ENCODE results near the gene PIF1.

The PIF1 gene

GRCh38 chr15:64825431-64826294 lies at the start of gene PIF1:
Gene PIF1, minus strand, starts transcription at chr15:64825647. Its CDS starts 1,312 bp downstream, at chr15:64824335.
- peak; percentile 93 for DNase-seq (ENCODE audit: low spot score)

GRCh38 chr15:64870353-64870752 lies 44.9 kb upstream of the PIF1 start:
- DNase-seq (ENCODE audit: low spot score): no peak

GRCh38 chr15:64869501-64869900 lies 44.1 kb upstream of the PIF1 start:
- DNase-seq (ENCODE audit: low spot score): no peak

GRCh38 chr15:64865998-64866520 lies 40.6 kb upstream of the PIF1 start:
- DNase-seq (ENCODE audit: low spot score): no peak

- no peak for DNase-seq (ENCODE audit: low spot score)
These were observed 39.9 kb upstream of the PIF1 start for GRCh38 chr15:64865126-64865997.

GRCh38 chr15:64864068-64864467 lies 38.6 kb upstream of the PIF1 start:
- DNase-seq (ENCODE audit: low spot score): no peak

- DNase-seq (ENCODE audit: low spot score): no peak
These were observed 37.0 kb upstream of the PIF1 start for GRCh38 chr15:64862408-64862807.

GRCh38 chr15:64861960-64862359 lies 36.5 kb upstream of the PIF1 start:
- DNase-seq (ENCODE audit: low spot score): no peak

- no peak for DNase-seq (ENCODE audit: low spot score)
These were observed 35.9 kb upstream of the PIF1 start for GRCh38 chr15:64861331-64861730.

GRCh38 chr15:64859226-64859625 lies 33.8 kb upstream of the PIF1 start:
- no peak for DNase-seq (ENCODE audit: low spot score)

- no peak for DNase-seq (ENCODE audit: low spot score)
These were observed 32.7 kb upstream of the PIF1 start for GRCh38 chr15:64858021-64858575.

GRCh38 chr15:64857421-64857820 lies 32.0 kb upstream of the PIF1 start:
- DNase-seq (ENCODE audit: low spot score): no peak

- DNase-seq (ENCODE audit: low spot score): no peak
These were observed 31.1 kb upstream of the PIF1 start for GRCh38 chr15:64856429-64857145.

GRCh38 chr15:64855205-64855975 lies 29.9 kb upstream of the PIF1 start:
- no peak for DNase-seq (ENCODE audit: low spot score)

GRCh38 chr15:64854526-64854925 lies 29.1 kb upstream of the PIF1 start:
- no peak for DNase-seq (ENCODE audit: low spot score)

- no peak for DNase-seq (ENCODE audit: low spot score)
These were observed 28.6 kb upstream of the PIF1 start for GRCh38 chr15:64854041-64854440.

GRCh38 chr15:64851503-64851840 lies 26.0 kb upstream of the PIF1 start:
- no peak for DNase-seq (ENCODE audit: low spot score)

- no peak for DNase-seq (ENCODE audit: low spot score)
These were observed 25.5 kb upstream of the PIF1 start for GRCh38 chr15:64850778-64851502.

GRCh38 chr15:64847876-64848716 lies 22.6 kb upstream of the PIF1 start:
- no peak for DNase-seq (ENCODE audit: low spot score)
